ENCODE measurements around the gene MAMDC4.

DNA sequence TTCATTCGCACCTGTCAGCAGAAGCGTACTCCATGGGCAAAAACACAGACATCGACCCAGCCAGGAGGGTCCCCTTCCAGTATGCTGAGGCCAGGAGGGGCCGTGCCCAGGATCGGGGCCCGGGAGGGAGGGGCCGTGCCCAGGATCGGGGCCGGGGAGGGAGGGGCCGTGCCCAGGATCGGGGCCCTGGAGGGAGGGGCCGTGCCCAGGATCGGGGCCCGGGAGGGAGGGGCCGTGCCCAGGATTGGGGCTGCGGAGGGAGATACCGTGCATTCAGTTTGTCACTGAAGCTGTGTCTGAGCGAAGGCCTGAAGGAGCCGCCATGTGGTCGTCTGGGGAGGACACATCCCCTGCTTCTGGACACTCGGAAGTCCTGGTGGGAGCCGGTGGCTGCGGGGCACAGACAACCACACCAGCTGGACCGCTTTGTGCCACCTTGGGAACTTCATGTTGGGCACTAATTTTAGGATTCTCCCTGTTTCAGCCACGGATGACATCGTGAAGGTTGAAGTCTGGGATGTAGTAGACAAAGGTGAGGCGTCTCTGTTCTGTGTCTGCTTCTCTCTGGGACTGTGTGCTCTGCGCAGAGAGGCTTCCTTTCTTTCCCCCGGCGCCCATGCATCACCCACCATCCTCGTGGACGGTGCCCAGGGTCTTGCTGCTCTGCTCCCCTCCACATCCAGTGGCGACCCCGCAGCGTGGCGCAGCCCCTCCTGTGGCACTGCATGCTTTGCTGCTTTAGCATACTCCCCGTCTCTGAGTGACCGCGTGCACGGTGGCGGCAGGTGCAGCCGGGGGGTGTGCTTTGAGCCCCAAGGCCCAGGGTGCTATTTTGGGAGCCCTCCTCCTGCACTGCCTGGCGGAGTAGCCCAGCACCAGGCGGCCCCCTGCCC is 26.6 kb upstream of the MAMDC4 start:
- TF ChIP-seq TCF7 (IDR thresholded peaks at IDR 0.05; ENCODE audit: low read depth) (no peak), CHD2 (IDR thresholded peaks at IDR 0.05; ENCODE audit: low read depth, low read length) (no peak), ZBTB4 (CRISPR knock-in tag; IDR thresholded peaks at IDR 0.05; ENCODE audit: borderline replicate concordance) (no peak), ZNF709 (CRISPR knock-in tag; IDR thresholded peaks at IDR 0.05) (no peak), EP300 (IDR thresholded peaks at IDR 0.05; ENCODE audit: low read depth in 2 of 2, low read length in 2 of 2) (no peak), EP300 (CRISPR knock-in tag; IDR thresholded peaks at IDR 0.05; ENCODE audit: borderline replicate concordance) (no peak)
